RWPE2 (cell line): Measurements from ENCODE around the gene F13B.
A peak's percentile ranks its signal among the peaks of the same experiment; 100 is the strongest.
"Not testable (repeated sequence)": the region's sequence is repeated elsewhere in the genome, so short reads cannot be mapped to it uniquely, and the experiment has no call there.

ENCODE experiments used
- ATAC-seq: fragments of 200-7000 bp; cut with Tn5 transposase; 3 replicates; pipeline ENCODE4 v1.9.1; 2021; ENCODE audit warnings: low read depth
- DNase-seq: peaks from one replicate; pipeline ENCODE4 v3.0.0-alpha.2; 2020; ENCODE audit warnings: low spot score
- H3K27ac ChIP-seq: fragments of 450-650 bp; 2 replicates; pipeline ENCODE4 v1.5.1; 2017; ENCODE audit warnings: mild to moderate bottlenecking; ENCODE audit not compliant: poor library complexity, severe bottlenecking
- H3K27me3 ChIP-seq: fragments of 250-450 bp; sonication (Bioruptor Pico); 2 replicates; pipeline ENCODE4 v1.5.1; 2021; ENCODE audit warnings: mild to moderate bottlenecking, moderate library complexity; ENCODE audit not compliant: insufficient read depth, poor library complexity, severe bottlenecking
- H3K36me3 ChIP-seq: fragments of 250-450 bp; sonication (Bioruptor Pico); 2 replicates; pipeline ENCODE4 v1.5.1; 2020; ENCODE audit warnings: low read depth, mild to moderate bottlenecking, moderate library complexity
- H3K4me1 ChIP-seq: fragments of 250-450 bp; sonication (Bioruptor Pico); 2 replicates; pipeline ENCODE4 v1.5.1; 2021; ENCODE audit warnings: mild to moderate bottlenecking, moderate library complexity; ENCODE audit not compliant: insufficient read depth, poor library complexity, severe bottlenecking
- H3K4me3 ChIP-seq: fragments of 250-450 bp; sonication (Bioruptor Pico); 2 replicates; pipeline ENCODE4 v1.5.1; 2021; ENCODE audit warnings: mild to moderate bottlenecking, moderate library complexity; ENCODE audit not compliant: severe bottlenecking
- H3K9me3 ChIP-seq: fragments of 250-450 bp; sonication (Bioruptor Pico); 2 replicates; pipeline ENCODE4 v1.5.1; 2021; ENCODE audit warnings: mild to moderate bottlenecking, moderate library complexity; ENCODE audit not compliant: severe bottlenecking
- TF ChIP-seq, protein P1 (sequence below): fragments of 450-650 bp; IDR thresholded peaks from one replicate; pipeline ENCODE4 v1.5.1; 2017; ENCODE audit warnings: mild to moderate bottlenecking, moderate library complexity; ENCODE audit not compliant: poor library complexity, severe bottlenecking

The F13B gene

GRCh38 chr1:197100677-197101076 is 33.6 kb upstream of the F13B start:
- H3K4me1 ChIP-seq, result no peaks in the 10 kb centered on the region
- DNase-seq, result no peak
- TF ChIP-seq, protein P1, sequence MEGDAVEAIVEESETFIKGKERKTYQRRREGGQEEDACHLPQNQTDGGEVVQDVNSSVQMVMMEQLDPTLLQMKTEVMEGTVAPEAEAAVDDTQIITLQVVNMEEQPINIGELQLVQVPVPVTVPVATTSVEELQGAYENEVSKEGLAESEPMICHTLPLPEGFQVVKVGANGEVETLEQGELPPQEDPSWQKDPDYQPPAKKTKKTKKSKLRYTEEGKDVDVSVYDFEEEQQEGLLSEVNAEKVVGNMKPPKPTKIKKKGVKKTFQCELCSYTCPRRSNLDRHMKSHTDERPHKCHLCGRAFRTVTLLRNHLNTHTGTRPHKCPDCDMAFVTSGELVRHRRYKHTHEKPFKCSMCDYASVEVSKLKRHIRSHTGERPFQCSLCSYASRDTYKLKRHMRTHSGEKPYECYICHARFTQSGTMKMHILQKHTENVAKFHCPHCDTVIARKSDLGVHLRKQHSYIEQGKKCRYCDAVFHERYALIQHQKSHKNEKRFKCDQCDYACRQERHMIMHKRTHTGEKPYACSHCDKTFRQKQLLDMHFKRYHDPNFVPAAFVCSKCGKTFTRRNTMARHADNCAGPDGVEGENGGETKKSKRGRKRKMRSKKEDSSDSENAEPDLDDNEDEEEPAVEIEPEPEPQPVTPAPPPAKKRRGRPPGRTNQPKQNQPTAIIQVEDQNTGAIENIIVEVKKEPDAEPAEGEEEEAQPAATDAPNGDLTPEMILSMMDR, result no peak
- no peaks in the 10 kb centered on the region for H3K9me3 ChIP-seq
- no peak overlapping the region for H3K27ac ChIP-seq
- peaks cover 55% of the 10 kb centered on the region for H3K36me3 ChIP-seq
- H3K4me3 ChIP-seq, result no peak overlapping the region
- no peaks in the 10 kb centered on the region for H3K27me3 ChIP-seq
- ATAC-seq, result no peak

- no peaks in the 10 kb centered on the region for H3K27me3 ChIP-seq
- H3K36me3 ChIP-seq, result peaks cover 55% of the 10 kb centered on the region
- no peaks in the 10 kb centered on the region for H3K4me1 ChIP-seq
- no peak overlapping the region for H3K27ac ChIP-seq
- ATAC-seq, result no peak
- H3K4me3 ChIP-seq, result no peak overlapping the region
- DNase-seq, result no peak
- TF ChIP-seq, protein P1, result no peak
- H3K9me3 ChIP-seq, result no peaks in the 10 kb centered on the region
Observed at GRCh38 chr1:197099444-197099843, 32.4 kb upstream of the F13B start.

GRCh38 chr1:197096971-197097370 is 29.9 kb upstream of the F13B start:
- not testable (repeated sequence) for H3K4me3 ChIP-seq, H3K27ac ChIP-seq, H3K4me1 ChIP-seq, DNase-seq, ATAC-seq, H3K27me3 ChIP-seq, H3K9me3 ChIP-seq
- peaks cover 60% of the 10 kb centered on the region for H3K36me3 ChIP-seq

GRCh38 chr1:197096137-197096536 is 29.1 kb upstream of the F13B start:
- H3K27ac ChIP-seq, result no peak overlapping the region
- H3K9me3 ChIP-seq, result no peaks in the 10 kb centered on the region
- TF ChIP-seq, protein P1, result no peak
- no peaks in the 10 kb centered on the region for H3K27me3 ChIP-seq
- ATAC-seq, result no peak
- DNase-seq, result no peak
- peaks cover 69% of the 10 kb centered on the region for H3K36me3 ChIP-seq
- peaks cover 8% of the 10 kb centered on the region for H3K4me1 ChIP-seq
- H3K4me3 ChIP-seq, result no peak overlapping the region

- ATAC-seq, result peak; percentile 82
- DNase-seq, result no peak
- peaks cover 8% of the 10 kb centered on the region for H3K4me1 ChIP-seq
Observed at GRCh38 chr1:197093226-197093885, 26.3 kb upstream of the F13B start.

More at GRCh38 chr1:197093226-197093885, 26.3 kb upstream of the F13B start:
- TF ChIP-seq, protein P1, result no peak
- Histone ChIP-seq H3K9me3 (no peaks in the 10 kb centered on the region), H3K27me3 (no peaks in the 10 kb centered on the region), H3K27ac (peak overlapping the region; percentile 38), H3K36me3 (peaks cover 94% of the 10 kb centered on the region), H3K4me3 (no peak overlapping the region)
